WTC11 (cell line): ENCODE measurements around the gene GTPBP6.

Experiments
- ELF4 ChIP-seq: sonication (generic); formaldehyde crosslinking; IDR thresholded peaks from 2 replicates; pipeline ENCODE4 v1.8.1; 2022; ENCODE audit warnings: low read depth, mild to moderate bottlenecking, moderate library complexity, missing genetic modification reagents
- TCF7 ChIP-seq: sonication (generic); formaldehyde crosslinking; IDR thresholded peaks from 2 replicates; pipeline ENCODE4 v1.8.0; 2022; ENCODE audit warnings: mild to moderate bottlenecking, low read depth, missing genetic modification reagents, moderate library complexity
- ZNF232 ChIP-seq: sonication (generic); formaldehyde crosslinking; IDR thresholded peaks from 2 replicates; pipeline ENCODE4 v1.8.0; 2022; ENCODE audit warnings: mild to moderate bottlenecking, missing genetic modification reagents
- ZNF317 ChIP-seq: sonication (generic); formaldehyde crosslinking; IDR thresholded peaks from 2 replicates; pipeline ENCODE4 v1.8.1; 2023; ENCODE audit warnings: low read depth, mild to moderate bottlenecking, moderate library complexity, missing genetic modification reagents, borderline replicate concordance
- TF ChIP-seq, protein P1 (sequence below): sonication (generic); formaldehyde crosslinking; conservative IDR thresholded peaks from 2 replicates; pipeline ENCODE4 v1.8.1; 2022; ENCODE audit warnings: mild to moderate bottlenecking, missing genetic modification reagents
- TF ChIP-seq, protein P2 (sequence below): sonication (generic); formaldehyde crosslinking; IDR thresholded peaks from 2 replicates; pipeline ENCODE4 v1.8.1; 2022; ENCODE audit warnings: mild to moderate bottlenecking, missing genetic modification reagents, moderate library complexity, borderline replicate concordance
- TF ChIP-seq, protein P3 (sequence below): fragments of 200-600 bp; IDR thresholded peaks from 2 replicates; pipeline ENCODE4 v1.8.0; 2022; ENCODE audit warnings: antibody characterized with exemption
- TF ChIP-seq, protein P4 (sequence below): sonication (generic); formaldehyde crosslinking; IDR thresholded peaks from 2 replicates; pipeline ENCODE4 v1.8.1; 2023; ENCODE audit warnings: mild to moderate bottlenecking, missing genetic modification reagents, moderate library complexity
- TF ChIP-seq, protein P5 (sequence below): sonication (generic); formaldehyde crosslinking; IDR thresholded peaks from 2 replicates; pipeline ENCODE4 v1.8.1; 2023; ENCODE audit warnings: mild to moderate bottlenecking, missing genetic modification reagents, borderline replicate concordance

DNA sequence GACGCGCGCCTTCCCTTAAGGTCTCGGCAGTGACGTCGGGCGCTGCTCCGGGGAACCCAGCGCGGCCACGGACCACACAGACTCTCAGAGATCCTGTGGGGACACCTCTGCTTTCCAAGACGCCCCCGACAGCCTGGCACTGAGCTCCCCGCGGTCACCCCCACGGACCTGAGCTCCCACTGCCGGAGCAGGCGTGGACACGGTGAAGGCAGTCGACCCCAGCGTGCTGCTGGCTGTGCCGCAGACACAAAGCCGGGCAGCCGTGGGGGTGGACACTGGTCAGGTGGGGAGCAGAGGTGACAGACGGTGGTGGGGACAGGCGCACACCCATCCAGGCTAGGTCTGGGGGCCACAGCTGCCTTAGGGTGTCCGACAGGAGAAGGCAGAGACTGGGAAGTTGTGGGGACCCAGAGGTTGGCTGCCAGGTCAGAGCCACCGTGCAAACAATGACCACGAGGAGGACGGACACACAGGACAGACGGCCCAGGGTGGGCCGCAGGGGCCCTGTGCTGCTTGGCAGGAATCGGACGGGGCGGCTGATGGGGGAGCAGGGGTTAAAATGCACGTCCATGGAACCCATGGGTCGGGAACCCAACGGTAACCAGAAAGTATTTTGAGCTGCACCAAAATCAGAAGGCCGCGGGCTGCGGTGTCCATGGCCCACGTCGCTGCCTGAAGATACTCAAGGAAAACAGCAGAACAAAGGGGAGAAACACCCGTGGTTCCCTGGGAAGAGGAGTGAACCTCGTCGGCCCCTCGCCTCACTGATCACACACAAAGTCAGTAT lies 16.6 kb upstream of the GTPBP6 start:
- TF ChIP-seq, protein P1, sequence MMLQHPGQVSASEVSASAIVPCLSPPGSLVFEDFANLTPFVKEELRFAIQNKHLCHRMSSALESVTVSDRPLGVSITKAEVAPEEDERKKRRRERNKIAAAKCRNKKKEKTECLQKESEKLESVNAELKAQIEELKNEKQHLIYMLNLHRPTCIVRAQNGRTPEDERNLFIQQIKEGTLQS (CRISPR knock-in tag): no peak
- TF ChIP-seq, protein P2, sequence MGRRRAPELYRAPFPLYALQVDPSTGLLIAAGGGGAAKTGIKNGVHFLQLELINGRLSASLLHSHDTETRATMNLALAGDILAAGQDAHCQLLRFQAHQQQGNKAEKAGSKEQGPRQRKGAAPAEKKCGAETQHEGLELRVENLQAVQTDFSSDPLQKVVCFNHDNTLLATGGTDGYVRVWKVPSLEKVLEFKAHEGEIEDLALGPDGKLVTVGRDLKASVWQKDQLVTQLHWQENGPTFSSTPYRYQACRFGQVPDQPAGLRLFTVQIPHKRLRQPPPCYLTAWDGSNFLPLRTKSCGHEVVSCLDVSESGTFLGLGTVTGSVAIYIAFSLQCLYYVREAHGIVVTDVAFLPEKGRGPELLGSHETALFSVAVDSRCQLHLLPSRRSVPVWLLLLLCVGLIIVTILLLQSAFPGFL (CRISPR knock-in tag): no peak
- TF ChIP-seq TCF7 (CRISPR knock-in tag) (no peak), ZNF317 (no peak), ZNF232 (CRISPR knock-in tag) (no peak), ELF4 (no peak)
- TF ChIP-seq, protein P3, sequence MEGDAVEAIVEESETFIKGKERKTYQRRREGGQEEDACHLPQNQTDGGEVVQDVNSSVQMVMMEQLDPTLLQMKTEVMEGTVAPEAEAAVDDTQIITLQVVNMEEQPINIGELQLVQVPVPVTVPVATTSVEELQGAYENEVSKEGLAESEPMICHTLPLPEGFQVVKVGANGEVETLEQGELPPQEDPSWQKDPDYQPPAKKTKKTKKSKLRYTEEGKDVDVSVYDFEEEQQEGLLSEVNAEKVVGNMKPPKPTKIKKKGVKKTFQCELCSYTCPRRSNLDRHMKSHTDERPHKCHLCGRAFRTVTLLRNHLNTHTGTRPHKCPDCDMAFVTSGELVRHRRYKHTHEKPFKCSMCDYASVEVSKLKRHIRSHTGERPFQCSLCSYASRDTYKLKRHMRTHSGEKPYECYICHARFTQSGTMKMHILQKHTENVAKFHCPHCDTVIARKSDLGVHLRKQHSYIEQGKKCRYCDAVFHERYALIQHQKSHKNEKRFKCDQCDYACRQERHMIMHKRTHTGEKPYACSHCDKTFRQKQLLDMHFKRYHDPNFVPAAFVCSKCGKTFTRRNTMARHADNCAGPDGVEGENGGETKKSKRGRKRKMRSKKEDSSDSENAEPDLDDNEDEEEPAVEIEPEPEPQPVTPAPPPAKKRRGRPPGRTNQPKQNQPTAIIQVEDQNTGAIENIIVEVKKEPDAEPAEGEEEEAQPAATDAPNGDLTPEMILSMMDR: no peak
- TF ChIP-seq, protein P4, sequence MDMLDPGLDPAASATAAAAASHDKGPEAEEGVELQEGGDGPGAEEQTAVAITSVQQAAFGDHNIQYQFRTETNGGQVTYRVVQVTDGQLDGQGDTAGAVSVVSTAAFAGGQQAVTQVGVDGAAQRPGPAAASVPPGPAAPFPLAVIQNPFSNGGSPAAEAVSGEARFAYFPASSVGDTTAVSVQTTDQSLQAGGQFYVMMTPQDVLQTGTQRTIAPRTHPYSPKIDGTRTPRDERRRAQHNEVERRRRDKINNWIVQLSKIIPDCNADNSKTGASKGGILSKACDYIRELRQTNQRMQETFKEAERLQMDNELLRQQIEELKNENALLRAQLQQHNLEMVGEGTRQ: no peak
- TF ChIP-seq, protein P5, sequence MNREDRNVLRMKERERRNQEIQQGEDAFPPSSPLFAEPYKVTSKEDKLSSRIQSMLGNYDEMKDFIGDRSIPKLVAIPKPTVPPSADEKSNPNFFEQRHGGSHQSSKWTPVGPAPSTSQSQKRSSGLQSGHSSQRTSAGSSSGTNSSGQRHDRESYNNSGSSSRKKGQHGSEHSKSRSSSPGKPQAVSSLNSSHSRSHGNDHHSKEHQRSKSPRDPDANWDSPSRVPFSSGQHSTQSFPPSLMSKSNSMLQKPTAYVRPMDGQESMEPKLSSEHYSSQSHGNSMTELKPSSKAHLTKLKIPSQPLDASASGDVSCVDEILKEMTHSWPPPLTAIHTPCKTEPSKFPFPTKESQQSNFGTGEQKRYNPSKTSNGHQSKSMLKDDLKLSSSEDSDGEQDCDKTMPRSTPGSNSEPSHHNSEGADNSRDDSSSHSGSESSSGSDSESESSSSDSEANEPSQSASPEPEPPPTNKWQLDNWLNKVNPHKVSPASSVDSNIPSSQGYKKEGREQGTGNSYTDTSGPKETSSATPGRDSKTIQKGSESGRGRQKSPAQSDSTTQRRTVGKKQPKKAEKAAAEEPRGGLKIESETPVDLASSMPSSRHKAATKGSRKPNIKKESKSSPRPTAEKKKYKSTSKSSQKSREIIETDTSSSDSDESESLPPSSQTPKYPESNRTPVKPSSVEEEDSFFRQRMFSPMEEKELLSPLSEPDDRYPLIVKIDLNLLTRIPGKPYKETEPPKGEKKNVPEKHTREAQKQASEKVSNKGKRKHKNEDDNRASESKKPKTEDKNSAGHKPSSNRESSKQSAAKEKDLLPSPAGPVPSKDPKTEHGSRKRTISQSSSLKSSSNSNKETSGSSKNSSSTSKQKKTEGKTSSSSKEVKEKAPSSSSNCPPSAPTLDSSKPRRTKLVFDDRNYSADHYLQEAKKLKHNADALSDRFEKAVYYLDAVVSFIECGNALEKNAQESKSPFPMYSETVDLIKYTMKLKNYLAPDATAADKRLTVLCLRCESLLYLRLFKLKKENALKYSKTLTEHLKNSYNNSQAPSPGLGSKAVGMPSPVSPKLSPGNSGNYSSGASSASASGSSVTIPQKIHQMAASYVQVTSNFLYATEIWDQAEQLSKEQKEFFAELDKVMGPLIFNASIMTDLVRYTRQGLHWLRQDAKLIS (CRISPR knock-in tag): no peak
